ENCODE results near the gene CACNB3.

GRCh38 chr12:48770756-48771155, 47.5 kb upstream of the CACNB3 start:
- TF ChIP-seq, protein P1, sequence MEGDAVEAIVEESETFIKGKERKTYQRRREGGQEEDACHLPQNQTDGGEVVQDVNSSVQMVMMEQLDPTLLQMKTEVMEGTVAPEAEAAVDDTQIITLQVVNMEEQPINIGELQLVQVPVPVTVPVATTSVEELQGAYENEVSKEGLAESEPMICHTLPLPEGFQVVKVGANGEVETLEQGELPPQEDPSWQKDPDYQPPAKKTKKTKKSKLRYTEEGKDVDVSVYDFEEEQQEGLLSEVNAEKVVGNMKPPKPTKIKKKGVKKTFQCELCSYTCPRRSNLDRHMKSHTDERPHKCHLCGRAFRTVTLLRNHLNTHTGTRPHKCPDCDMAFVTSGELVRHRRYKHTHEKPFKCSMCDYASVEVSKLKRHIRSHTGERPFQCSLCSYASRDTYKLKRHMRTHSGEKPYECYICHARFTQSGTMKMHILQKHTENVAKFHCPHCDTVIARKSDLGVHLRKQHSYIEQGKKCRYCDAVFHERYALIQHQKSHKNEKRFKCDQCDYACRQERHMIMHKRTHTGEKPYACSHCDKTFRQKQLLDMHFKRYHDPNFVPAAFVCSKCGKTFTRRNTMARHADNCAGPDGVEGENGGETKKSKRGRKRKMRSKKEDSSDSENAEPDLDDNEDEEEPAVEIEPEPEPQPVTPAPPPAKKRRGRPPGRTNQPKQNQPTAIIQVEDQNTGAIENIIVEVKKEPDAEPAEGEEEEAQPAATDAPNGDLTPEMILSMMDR (conservative IDR thresholded peaks at IDR 0.05 in 1 of 2, IDR thresholded peaks at IDR 0.05 in 1 of 2; ENCODE audit: extremely low read depth in 1 of 2, insufficient read depth in 1 of 2, low read depth in 1 of 2, low read length in 2 of 2) = no peak
- no peak for TF ChIP-seq EZH2 (IDR thresholded peaks at IDR 0.05; ENCODE audit: borderline replicate concordance, low read length)
